GM23338 (cell line): ENCODE results near the gene GPD2. TPM values are rescaled to one million over a fixed set of nuclear protein-coding genes. Genes with fewer than 3 reads are reported as not detected.

Experiments
- ATAC-seq: fragments of 200-7000 bp; cut with Tn5 transposase; 3 replicates; pipeline ENCODE4 v1.9.1; 2020
- DNase-seq: peaks from one replicate; pipeline ENCODE4 v3.0.0-alpha.2; 2015; ENCODE audit warnings: low spot score
- H2AFZ ChIP-seq: fragments of 200-600 bp; sonication (generic); 2 replicates; pipeline ENCODE4 v1.8.0; 2016; ENCODE audit warnings: antibody characterized with exemption, mild to moderate bottlenecking, moderate library complexity
- H3F3A ChIP-seq: fragments of 200-600 bp; sonication (generic); replicated peaks from 2 replicates; pipeline ENCODE4 v1.8.0; 2017; ENCODE audit warnings: antibody characterized with exemption, mixed run types, low read depth
- H3K27ac ChIP-seq: fragments of 200-600 bp; sonication (generic); 2 replicates; pipeline ENCODE4 v1.6.1; 2016; ENCODE audit warnings: low read depth
- H3K27me3 ChIP-seq: fragments of 200-600 bp; sonication (generic); 2 replicates; pipeline ENCODE4 v1.8.0; 2016; ENCODE audit warnings: mild to moderate bottlenecking, mixed run types, moderate library complexity; ENCODE audit not compliant: insufficient read depth
- H3K36me3 ChIP-seq: fragments of 200-600 bp; sonication (generic); 2 replicates; pipeline ENCODE4 v1.8.0; 2016; ENCODE audit warnings: mild to moderate bottlenecking; ENCODE audit not compliant: insufficient read depth
- H3K4me1 ChIP-seq: fragments of 200-600 bp; sonication (generic); 2 replicates; pipeline ENCODE4 v1.8.0; 2016; ENCODE audit warnings: mild to moderate bottlenecking, moderate library complexity; ENCODE audit not compliant: insufficient read depth
- H3K4me2 ChIP-seq: fragments of 200-600 bp; sonication (generic); 2 replicates; pipeline ENCODE4 v1.7.1; 2017; ENCODE audit warnings: mixed run types
- H3K4me3 ChIP-seq: fragments of 200-600 bp; sonication (generic); 2 replicates; pipeline ENCODE4 v1.6.1; 2016; ENCODE audit warnings: mixed run types
- H3K79me2 ChIP-seq: fragments of 200-600 bp; sonication (generic); replicated peaks from 2 replicates; pipeline ENCODE4 v1.8.0; 2017; ENCODE audit warnings: mild to moderate bottlenecking; ENCODE audit not compliant: insufficient read depth
- H3K9me2 ChIP-seq: fragments of 200-600 bp; sonication (generic); 2 replicates; pipeline ENCODE4 v1.8.0; 2017; ENCODE audit not compliant: insufficient read depth
- H4K20me1 ChIP-seq: fragments of 200-600 bp; sonication (generic); replicated peaks from 2 replicates; pipeline ENCODE4 v1.8.0; 2017; ENCODE audit warnings: mild to moderate bottlenecking; ENCODE audit not compliant: insufficient read depth
- H3K27ac Mint-ChIP-seq: 2 replicates; pipeline ENCODE4 v1.8.0; 2020; ENCODE audit warnings: inconsistent platforms, mild to moderate bottlenecking, moderate library complexity, mixed read lengths
- H3K27me3 Mint-ChIP-seq: 3 replicates; pipeline ENCODE4 v1.8.0; 2022; ENCODE audit warnings: low read depth, mild to moderate bottlenecking, moderate library complexity, mixed read lengths, inconsistent platforms; ENCODE audit not compliant: insufficient read depth, poor library complexity
- H3K36me3 Mint-ChIP-seq: 3 replicates; pipeline ENCODE4 v1.8.0; 2021; ENCODE audit warnings: low read depth, mild to moderate bottlenecking, inconsistent platforms, moderate library complexity, mixed read lengths
- H3K4me1 Mint-ChIP-seq: 3 replicates; pipeline ENCODE4 v1.8.0; 2020; ENCODE audit warnings: mild to moderate bottlenecking, inconsistent platforms, mixed read lengths
- H3K4me3 Mint-ChIP-seq: 3 replicates; pipeline ENCODE4 v1.8.0; 2021; ENCODE audit warnings: moderate library complexity, mild to moderate bottlenecking, inconsistent platforms, mixed read lengths
- H3K9me3 Mint-ChIP-seq: 3 replicates; pipeline ENCODE4 v1.8.0; 2020; ENCODE audit warnings: moderate library complexity, mild to moderate bottlenecking, inconsistent platforms, mixed read lengths
- CREB1 ChIP-seq: fragments of 250-450 bp; sonication (Bioruptor Pico); IDR thresholded peaks from 2 replicates; pipeline ENCODE4 v1.5.0; 2020; ENCODE audit warnings: low read depth, mild to moderate bottlenecking, moderate library complexity
- CTCF ChIP-seq, 2 experiments: fragments of 200-600 bp in 1 of 2; sonication (generic) in 1 of 2; conservative IDR thresholded peaks; 2 replicates each; pipeline versions ENCODE4 v1.5.1 to v1.6.1; 2016 to 2017; ENCODE audit warnings: antibody characterized with exemption in 2 of 2, low read depth in 2 of 2, mild to moderate bottlenecking in 2 of 2, moderate library complexity in 1 of 2
- EZH2 ChIP-seq: fragments of 200-600 bp; sonication (generic); IDR thresholded peaks from one replicate; pipeline ENCODE4 v1.8.0; 2017; ENCODE audit warnings: antibody characterized with exemption, mild to moderate bottlenecking, low read depth; ENCODE audit not compliant: unreplicated experiment
- EZH2phosphoT487 ChIP-seq: fragments of 200-600 bp; sonication (generic); IDR thresholded peaks from one replicate; pipeline ENCODE4 v1.8.1; 2018; ENCODE audit warnings: antibody characterized with exemption; ENCODE audit not compliant: unreplicated experiment
- JUNB ChIP-seq: IDR thresholded peaks from one replicate; pipeline ENCODE4 v1.6.1; 2016; ENCODE audit warnings: antibody characterized with exemption; ENCODE audit not compliant: unreplicated experiment
- NANOG ChIP-seq: IDR thresholded peaks from 2 replicates; pipeline ENCODE4 v1.6.1; 2016; ENCODE audit warnings: antibody characterized with exemption, borderline replicate concordance
- POLR2AphosphoS5 ChIP-seq: IDR thresholded peaks from 2 replicates; pipeline ENCODE4 v1.6.1; 2016; ENCODE audit warnings: antibody characterized with exemption, low read depth
- STAT1 ChIP-seq: IDR thresholded peaks from one replicate; pipeline ENCODE4 v1.6.1; 2016; ENCODE audit warnings: antibody characterized with exemption; ENCODE audit not compliant: unreplicated experiment
- ZNF114 ChIP-seq: fragments of 250-450 bp; sonication (Bioruptor Pico); IDR thresholded peaks from 2 replicates; pipeline ENCODE4 v1.5.0; 2020; ENCODE audit warnings: mild to moderate bottlenecking, moderate library complexity
- ZNF331 ChIP-seq: fragments of 250-450 bp; sonication (Bioruptor Pico); IDR thresholded peaks from 2 replicates; pipeline ENCODE4 v1.5.0; 2020; ENCODE audit warnings: low read depth, mild to moderate bottlenecking, moderate library complexity
- polyA plus RNA-seq: library from polyadenylated mRNA; unstranded; fragments of >200 nt; fragmentation: Nextera tagmentation; extraction: Ambion mirVana; gene quantifications from 2 replicates; pipeline ENCODE4 v1.2.1, GENCODE V29; 2016
- total RNA-seq: library from RNA; depleted of rRNA; stranded (reverse); fragments of >200 nt; shearing (Covaris generic); gene quantifications from 2 replicates; pipeline ENCODE4 v1.2.3, GENCODE V29; 2014
- TF ChIP-seq, protein P1 (sequence below): IDR thresholded peaks from 2 replicates; pipeline ENCODE4 v1.6.1; 2016; ENCODE audit warnings: antibody characterized with exemption
- TF ChIP-seq, protein P2 (sequence below): IDR thresholded peaks from one replicate; pipeline ENCODE4 v1.6.1; 2018; ENCODE audit warnings: antibody characterized with exemption; ENCODE audit not compliant: unreplicated experiment
- TF ChIP-seq, protein P3 (sequence below): fragments of 250-450 bp; sonication (Bioruptor Pico); IDR thresholded peaks from 2 replicates; pipeline ENCODE4 v1.5.0; 2020; ENCODE audit warnings: mild to moderate bottlenecking, moderate library complexity

Gene GPD2
- total and polyA plus RNA-seq, 2 experiments from 2014 or later, result 9.4 to 67.4 TPM

DNA sequence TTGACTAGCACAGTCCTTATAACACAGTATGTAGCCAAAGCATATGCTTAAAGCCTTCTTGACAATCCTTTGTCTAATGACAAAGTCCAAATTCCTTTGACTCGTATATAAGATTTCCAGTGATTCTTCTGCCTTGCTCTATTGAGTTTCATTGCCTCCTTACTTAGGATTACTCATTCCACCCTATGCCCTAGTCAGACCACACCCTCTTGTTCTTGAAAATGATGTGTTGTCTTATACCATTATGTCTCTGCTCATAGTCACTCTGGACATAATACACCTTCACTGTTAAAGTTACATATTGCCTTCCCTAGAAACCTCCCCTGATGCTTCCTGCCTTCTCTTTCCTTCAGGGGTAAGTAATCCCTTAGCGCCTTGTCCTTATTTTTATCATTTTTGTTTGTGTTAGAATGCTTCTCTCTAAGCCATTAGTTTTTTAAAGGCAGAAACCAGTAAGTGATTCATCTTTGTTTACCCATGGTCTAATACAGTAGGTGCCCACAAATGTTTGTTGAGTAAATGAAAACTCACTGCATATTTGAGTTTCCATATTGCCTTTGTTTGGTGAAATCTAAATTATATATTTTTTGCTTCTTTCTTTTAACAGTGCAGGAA is 19.3 kb downstream of the GPD2 start:
- Mint-ChIP-seq H3K9me3 (peaks cover 23% of the 10 kb centered on the region), H3K27me3 (peaks cover 7% of the 10 kb centered on the region), H3K4me3 (no peak overlapping the region), H3K27ac (no peak overlapping the region), H3K4me1 (peaks cover 6% of the 10 kb centered on the region), H3K36me3 (peaks cover 29% of the 10 kb centered on the region)
- Histone ChIP-seq H3K27me3 (no peaks in the 10 kb centered on the region), H3K9me2 (0 out of 2 replicates have a peak, but pooled peaks cover 5% of the 10 kb centered on the region), H3K36me3 (no peaks in the 10 kb centered on the region), H3K79me2 (peaks cover 25% of the 10 kb centered on the region), H3K4me3 (no peak overlapping the region), H2AFZ (no peak overlapping the region), H3F3A (no peaks in the 10 kb centered on the region), H3K4me2 (no peak overlapping the region), H3K4me1 (no peaks in the 10 kb centered on the region), H3K27ac (no peak overlapping the region), H4K20me1 (no peaks in the 10 kb centered on the region)
- no peak for TF ChIP-seq CTCF (conservative IDR thresholded peaks at IDR 0.05; ENCODE audit: low read depth in 2 of 2)
- TF ChIP-seq EZH2, result no peak
- no peak for TF ChIP-seq JUNB
- no peak for TF ChIP-seq STAT1
- TF ChIP-seq, protein P1, sequence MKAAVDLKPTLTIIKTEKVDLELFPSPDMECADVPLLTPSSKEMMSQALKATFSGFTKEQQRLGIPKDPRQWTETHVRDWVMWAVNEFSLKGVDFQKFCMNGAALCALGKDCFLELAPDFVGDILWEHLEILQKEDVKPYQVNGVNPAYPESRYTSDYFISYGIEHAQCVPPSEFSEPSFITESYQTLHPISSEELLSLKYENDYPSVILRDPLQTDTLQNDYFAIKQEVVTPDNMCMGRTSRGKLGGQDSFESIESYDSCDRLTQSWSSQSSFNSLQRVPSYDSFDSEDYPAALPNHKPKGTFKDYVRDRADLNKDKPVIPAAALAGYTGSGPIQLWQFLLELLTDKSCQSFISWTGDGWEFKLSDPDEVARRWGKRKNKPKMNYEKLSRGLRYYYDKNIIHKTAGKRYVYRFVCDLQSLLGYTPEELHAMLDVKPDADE, result no peak
- TF ChIP-seq NANOG, result no peak
- TF ChIP-seq ZNF114, result no peak
- TF ChIP-seq, protein P2, sequence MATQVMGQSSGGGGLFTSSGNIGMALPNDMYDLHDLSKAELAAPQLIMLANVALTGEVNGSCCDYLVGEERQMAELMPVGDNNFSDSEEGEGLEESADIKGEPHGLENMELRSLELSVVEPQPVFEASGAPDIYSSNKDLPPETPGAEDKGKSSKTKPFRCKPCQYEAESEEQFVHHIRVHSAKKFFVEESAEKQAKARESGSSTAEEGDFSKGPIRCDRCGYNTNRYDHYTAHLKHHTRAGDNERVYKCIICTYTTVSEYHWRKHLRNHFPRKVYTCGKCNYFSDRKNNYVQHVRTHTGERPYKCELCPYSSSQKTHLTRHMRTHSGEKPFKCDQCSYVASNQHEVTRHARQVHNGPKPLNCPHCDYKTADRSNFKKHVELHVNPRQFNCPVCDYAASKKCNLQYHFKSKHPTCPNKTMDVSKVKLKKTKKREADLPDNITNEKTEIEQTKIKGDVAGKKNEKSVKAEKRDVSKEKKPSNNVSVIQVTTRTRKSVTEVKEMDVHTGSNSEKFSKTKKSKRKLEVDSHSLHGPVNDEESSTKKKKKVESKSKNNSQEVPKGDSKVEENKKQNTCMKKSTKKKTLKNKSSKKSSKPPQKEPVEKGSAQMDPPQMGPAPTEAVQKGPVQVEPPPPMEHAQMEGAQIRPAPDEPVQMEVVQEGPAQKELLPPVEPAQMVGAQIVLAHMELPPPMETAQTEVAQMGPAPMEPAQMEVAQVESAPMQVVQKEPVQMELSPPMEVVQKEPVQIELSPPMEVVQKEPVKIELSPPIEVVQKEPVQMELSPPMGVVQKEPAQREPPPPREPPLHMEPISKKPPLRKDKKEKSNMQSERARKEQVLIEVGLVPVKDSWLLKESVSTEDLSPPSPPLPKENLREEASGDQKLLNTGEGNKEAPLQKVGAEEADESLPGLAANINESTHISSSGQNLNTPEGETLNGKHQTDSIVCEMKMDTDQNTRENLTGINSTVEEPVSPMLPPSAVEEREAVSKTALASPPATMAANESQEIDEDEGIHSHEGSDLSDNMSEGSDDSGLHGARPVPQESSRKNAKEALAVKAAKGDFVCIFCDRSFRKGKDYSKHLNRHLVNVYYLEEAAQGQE, result no peak
- TF ChIP-seq ZNF331 (CRISPR knock-in tag), result no peak
- TF ChIP-seq CREB1 (CRISPR knock-in tag), result no peak
- TF ChIP-seq, protein P3, sequence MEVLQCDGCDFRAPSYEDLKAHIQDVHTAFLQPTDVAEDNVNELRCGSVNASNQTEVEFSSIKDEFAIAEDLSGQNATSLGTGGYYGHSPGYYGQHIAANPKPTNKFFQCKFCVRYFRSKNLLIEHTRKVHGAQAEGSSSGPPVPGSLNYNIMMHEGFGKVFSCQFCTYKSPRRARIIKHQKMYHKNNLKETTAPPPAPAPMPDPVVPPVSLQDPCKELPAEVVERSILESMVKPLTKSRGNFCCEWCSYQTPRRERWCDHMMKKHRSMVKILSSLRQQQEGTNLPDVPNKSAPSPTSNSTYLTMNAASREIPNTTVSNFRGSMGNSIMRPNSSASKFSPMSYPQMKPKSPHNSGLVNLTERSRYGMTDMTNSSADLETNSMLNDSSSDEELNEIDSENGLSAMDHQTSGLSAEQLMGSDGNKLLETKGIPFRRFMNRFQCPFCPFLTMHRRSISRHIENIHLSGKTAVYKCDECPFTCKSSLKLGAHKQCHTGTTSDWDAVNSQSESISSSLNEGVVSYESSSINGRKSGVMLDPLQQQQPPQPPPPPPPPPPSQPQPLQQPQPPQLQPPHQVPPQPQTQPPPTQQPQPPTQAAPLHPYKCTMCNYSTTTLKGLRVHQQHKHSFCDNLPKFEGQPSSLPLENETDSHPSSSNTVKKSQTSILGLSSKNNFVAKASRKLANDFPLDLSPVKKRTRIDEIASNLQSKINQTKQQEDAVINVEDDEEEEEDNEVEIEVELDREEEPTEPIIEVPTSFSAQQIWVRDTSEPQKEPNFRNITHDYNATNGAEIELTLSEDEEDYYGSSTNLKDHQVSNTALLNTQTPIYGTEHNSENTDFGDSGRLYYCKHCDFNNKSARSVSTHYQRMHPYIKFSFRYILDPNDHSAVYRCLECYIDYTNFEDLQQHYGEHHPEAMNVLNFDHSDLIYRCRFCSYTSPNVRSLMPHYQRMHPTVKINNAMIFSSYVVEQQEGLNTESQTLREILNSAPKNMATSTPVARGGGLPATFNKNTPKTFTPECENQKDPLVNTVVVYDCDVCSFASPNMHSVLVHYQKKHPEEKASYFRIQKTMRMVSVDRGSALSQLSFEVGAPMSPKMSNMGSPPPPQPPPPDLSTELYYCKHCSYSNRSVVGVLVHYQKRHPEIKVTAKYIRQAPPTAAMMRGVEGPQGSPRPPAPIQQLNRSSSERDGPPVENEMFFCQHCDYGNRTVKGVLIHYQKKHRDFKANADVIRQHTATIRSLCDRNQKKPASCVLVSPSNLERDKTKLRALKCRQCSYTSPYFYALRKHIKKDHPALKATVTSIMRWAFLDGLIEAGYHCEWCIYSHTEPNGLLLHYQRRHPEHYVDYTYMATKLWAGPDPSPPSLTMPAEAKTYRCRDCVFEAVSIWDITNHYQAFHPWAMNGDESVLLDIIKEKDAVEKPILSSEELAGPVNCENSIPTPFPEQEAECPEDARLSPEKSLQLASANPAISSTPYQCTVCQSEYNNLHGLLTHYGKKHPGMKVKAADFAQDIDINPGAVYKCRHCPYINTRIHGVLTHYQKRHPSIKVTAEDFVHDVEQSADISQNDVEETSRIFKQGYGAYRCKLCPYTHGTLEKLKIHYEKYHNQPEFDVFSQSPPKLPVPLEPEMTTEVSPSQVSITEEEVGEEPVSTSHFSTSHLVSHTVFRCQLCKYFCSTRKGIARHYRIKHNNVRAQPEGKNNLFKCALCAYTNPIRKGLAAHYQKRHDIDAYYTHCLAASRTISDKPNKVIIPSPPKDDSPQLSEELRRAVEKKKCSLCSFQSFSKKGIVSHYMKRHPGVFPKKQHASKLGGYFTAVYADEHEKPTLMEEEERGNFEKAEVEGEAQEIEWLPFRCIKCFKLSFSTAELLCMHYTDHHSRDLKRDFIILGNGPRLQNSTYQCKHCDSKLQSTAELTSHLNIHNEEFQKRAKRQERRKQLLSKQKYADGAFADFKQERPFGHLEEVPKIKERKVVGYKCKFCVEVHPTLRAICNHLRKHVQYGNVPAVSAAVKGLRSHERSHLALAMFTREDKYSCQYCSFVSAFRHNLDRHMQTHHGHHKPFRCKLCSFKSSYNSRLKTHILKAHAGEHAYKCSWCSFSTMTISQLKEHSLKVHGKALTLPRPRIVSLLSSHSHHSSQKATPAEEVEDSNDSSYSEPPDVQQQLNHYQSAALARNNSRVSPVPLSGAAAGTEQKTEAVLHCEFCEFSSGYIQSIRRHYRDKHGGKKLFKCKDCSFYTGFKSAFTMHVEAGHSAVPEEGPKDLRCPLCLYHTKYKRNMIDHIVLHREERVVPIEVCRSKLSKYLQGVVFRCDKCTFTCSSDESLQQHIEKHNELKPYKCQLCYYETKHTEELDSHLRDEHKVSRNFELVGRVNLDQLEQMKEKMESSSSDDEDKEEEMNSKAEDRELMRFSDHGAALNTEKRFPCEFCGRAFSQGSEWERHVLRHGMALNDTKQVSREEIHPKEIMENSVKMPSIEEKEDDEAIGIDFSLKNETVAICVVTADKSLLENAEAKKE, result no peak
- no peak for TF ChIP-seq POLR2AphosphoS5
- no peak for TF ChIP-seq EZH2phosphoT487
- no peak for DNase-seq
- no peak for ATAC-seq
